Thyroid gland (tissue), 4 donors: ENCODE measurements around the gene CLMN.

Experiments
- POLR2A ChIP-seq, 2 donors: fragments of 450-650 bp; IDR thresholded peaks; one replicate each; pipeline ENCODE4 v1.6.1; 2017; ENCODE audit warnings: antibody characterized with exemption in 2 of 2, mild to moderate bottlenecking in 2 of 2, moderate library complexity in 1 of 2
- TF ChIP-seq, protein P1 (sequence below), 6 experiments: fragments of 200-600 bp in 3 of 6; fragments of 450-650 bp in 3 of 6; sonication (generic) in 3 of 6; IDR thresholded peaks; one replicate each; pipeline ENCODE4 v1.5.1; 2016 to 2019; ENCODE audit warnings: antibody characterized with exemption in 6 of 6, mild to moderate bottlenecking in 2 of 6, inconsistent platforms in 1 of 6, moderate library complexity in 1 of 6

GRCh38 chr14:95337041-95337595, 17.4 kb upstream of the CLMN start:
- TF ChIP-seq POLR2A (IDR thresholded peaks at IDR 0.05), result no peak
- TF ChIP-seq, protein P1, sequence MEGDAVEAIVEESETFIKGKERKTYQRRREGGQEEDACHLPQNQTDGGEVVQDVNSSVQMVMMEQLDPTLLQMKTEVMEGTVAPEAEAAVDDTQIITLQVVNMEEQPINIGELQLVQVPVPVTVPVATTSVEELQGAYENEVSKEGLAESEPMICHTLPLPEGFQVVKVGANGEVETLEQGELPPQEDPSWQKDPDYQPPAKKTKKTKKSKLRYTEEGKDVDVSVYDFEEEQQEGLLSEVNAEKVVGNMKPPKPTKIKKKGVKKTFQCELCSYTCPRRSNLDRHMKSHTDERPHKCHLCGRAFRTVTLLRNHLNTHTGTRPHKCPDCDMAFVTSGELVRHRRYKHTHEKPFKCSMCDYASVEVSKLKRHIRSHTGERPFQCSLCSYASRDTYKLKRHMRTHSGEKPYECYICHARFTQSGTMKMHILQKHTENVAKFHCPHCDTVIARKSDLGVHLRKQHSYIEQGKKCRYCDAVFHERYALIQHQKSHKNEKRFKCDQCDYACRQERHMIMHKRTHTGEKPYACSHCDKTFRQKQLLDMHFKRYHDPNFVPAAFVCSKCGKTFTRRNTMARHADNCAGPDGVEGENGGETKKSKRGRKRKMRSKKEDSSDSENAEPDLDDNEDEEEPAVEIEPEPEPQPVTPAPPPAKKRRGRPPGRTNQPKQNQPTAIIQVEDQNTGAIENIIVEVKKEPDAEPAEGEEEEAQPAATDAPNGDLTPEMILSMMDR (IDR thresholded peaks at IDR 0.05), result no peak
